Measurements from ENCODE around the gene UNKL.

Gene UNKL

GRCh38 chr16:1430759-1431496, 16.4 kb upstream of the UNKL start, which contains the start of gene PERCC1:
PERCC1 (plus strand) TSS chr16:1431078; CDS start chr16:1432594, 1,516 bp downstream.
- TF ChIP-seq CTCF (IDR thresholded peaks at IDR 0.05; ENCODE audit: low read depth, low read length, missing control alignments), result no peak
- DNase-seq (ENCODE audit: extremely low read depth, low read depth), result no peak
- H3K4me3 ChIP-seq (replicated peaks; ENCODE audit: low read depth, low read length), result no peak within 1 kb of the TSS

- DNase-seq (ENCODE audit: extremely low read depth, low read depth), result no peak
- H3K4me3 ChIP-seq (replicated peaks; ENCODE audit: low read depth, low read length), result no peak overlapping the region
- TF ChIP-seq CTCF (IDR thresholded peaks at IDR 0.05; ENCODE audit: low read depth, low read length, missing control alignments), result no peak
These were observed 15.8 kb upstream of the UNKL start for GRCh38 chr16:1430214-1430758.

GRCh38 chr16:1429631-1430030, 15.1 kb upstream of the UNKL start:
- TF ChIP-seq CTCF (IDR thresholded peaks at IDR 0.05; ENCODE audit: low read depth, low read length, missing control alignments), result no peak
- DNase-seq (ENCODE audit: extremely low read depth, low read depth), result no peak
- H3K4me3 ChIP-seq (replicated peaks; ENCODE audit: low read depth, low read length), result no peak overlapping the region

GRCh38 chr16:1429012-1429411, 14.5 kb upstream of the UNKL start:
- no peak for DNase-seq (ENCODE audit: extremely low read depth, low read depth)
- TF ChIP-seq CTCF (IDR thresholded peaks at IDR 0.05; ENCODE audit: low read depth, low read length, missing control alignments), result no peak
- no peak overlapping the region for H3K4me3 ChIP-seq (replicated peaks; ENCODE audit: low read depth, low read length)

GRCh38 chr16:1428511-1428910, 14.0 kb upstream of the UNKL start:
- TF ChIP-seq CTCF (IDR thresholded peaks at IDR 0.05; ENCODE audit: low read depth, low read length, missing control alignments), result no peak
- no peak for DNase-seq (ENCODE audit: extremely low read depth, low read depth)
- no peak overlapping the region for H3K4me3 ChIP-seq (replicated peaks; ENCODE audit: low read depth, low read length)

- no peak for TF ChIP-seq CTCF (IDR thresholded peaks at IDR 0.05; ENCODE audit: low read depth, low read length, missing control alignments)
- no peak overlapping the region for H3K4me3 ChIP-seq (replicated peaks; ENCODE audit: low read depth, low read length)
These were observed 13.3 kb upstream of the UNKL start for GRCh38 chr16:1427473-1428461.

More at GRCh38 chr16:1427473-1428461, 13.3 kb upstream of the UNKL start:
- no peak for DNase-seq (ENCODE audit: extremely low read depth, low read depth)

Measured in HFF-Myc (cell line).